ENCODE measurements around the gene NT5DC1.
"Not testable (repeated sequence)": the region's sequence is repeated elsewhere in the genome, so short reads cannot be mapped to it uniquely, and the experiment has no call there.

NT5DC1 gene

GRCh38 chr6:116094041-116094440, 6.6 kb upstream of the NT5DC1 start:
- DNase-seq: no peak

- not testable (repeated sequence) for DNase-seq
Measured at GRCh38 chr6:116096048-116096759, 4.4 kb upstream of the NT5DC1 start.

- DNase-seq: no peak
Measured at GRCh38 chr6:116096979-116097816, 3.5 kb upstream of the NT5DC1 start.

- no peak for DNase-seq
Measured at GRCh38 chr6:116099036-116099435, 1.6 kb upstream of the NT5DC1 start.

- no peak for DNase-seq
Measured at GRCh38 chr6:116101302-116101718, 657 bp downstream of the NT5DC1 start.

- no peak for DNase-seq
Measured at GRCh38 chr6:116101790-116102189, 1.1 kb downstream of the NT5DC1 start.

- DNase-seq: no peak
Measured at GRCh38 chr6:116102873-116103272, 2.2 kb downstream of the NT5DC1 start.

GRCh38 chr6:116104636-116105035, 4.0 kb downstream of the NT5DC1 start:
- DNase-seq: no peak

- no peak for DNase-seq
Measured at GRCh38 chr6:116105247-116105646, 4.6 kb downstream of the NT5DC1 start.

GRCh38 chr6:116106146-116106545, 5.5 kb downstream of the NT5DC1 start:
- DNase-seq: no peak

- DNase-seq: no peak
Measured at GRCh38 chr6:116108836-116109235, 8.2 kb downstream of the NT5DC1 start.

GRCh38 chr6:116111552-116112528, 11.2 kb downstream of the NT5DC1 start:
- peak; percentile 5 for DNase-seq

- no peak for DNase-seq
Measured at GRCh38 chr6:116113386-116113785, 12.7 kb downstream of the NT5DC1 start.

- no peak for DNase-seq
Measured at GRCh38 chr6:116115781-116116180, 15.1 kb downstream of the NT5DC1 start.

GRCh38 chr6:116118608-116119007, 18.0 kb downstream of the NT5DC1 start:
- no peak for DNase-seq

GRCh38 chr6:116120430-116120829, 19.8 kb downstream of the NT5DC1 start:
- no peak for DNase-seq

GRCh38 chr6:116126032-116126431, 25.4 kb downstream of the NT5DC1 start, which contains the start of gene COL10A1:
Gene COL10A1, minus strand, starts transcription at chr6:116126132. Its CDS starts 640 bp downstream, at chr6:116125492.
- DNase-seq: no peak

- DNase-seq: no peak
Measured at GRCh38 chr6:116127771-116128493, 27.3 kb downstream of the NT5DC1 start.

GRCh38 chr6:116133453-116133852, 32.8 kb downstream of the NT5DC1 start:
- no peak for DNase-seq

GRCh38 chr6:116136373-116136772, 35.7 kb downstream of the NT5DC1 start:
- no peak for DNase-seq

- DNase-seq: no peak
Measured at GRCh38 chr6:116136933-116137340, 36.3 kb downstream of the NT5DC1 start.

- DNase-seq: no peak
Measured at GRCh38 chr6:116139917-116140316, 39.3 kb downstream of the NT5DC1 start.
